Activated naive CD4-positive, alpha-beta T cell (primary cell): ENCODE results near the gene PAK4.
"Not testable (repeated sequence)": the region's sequence is repeated elsewhere in the genome, so short reads cannot be mapped to it uniquely, and the experiment has no call there.

Source experiments
- DNase-seq, 4 experiments: peaks; one replicate each; lab custom pipeline; 2025; lab: John Stamatoyannopoulos, UW

The PAK4 gene

DNA sequence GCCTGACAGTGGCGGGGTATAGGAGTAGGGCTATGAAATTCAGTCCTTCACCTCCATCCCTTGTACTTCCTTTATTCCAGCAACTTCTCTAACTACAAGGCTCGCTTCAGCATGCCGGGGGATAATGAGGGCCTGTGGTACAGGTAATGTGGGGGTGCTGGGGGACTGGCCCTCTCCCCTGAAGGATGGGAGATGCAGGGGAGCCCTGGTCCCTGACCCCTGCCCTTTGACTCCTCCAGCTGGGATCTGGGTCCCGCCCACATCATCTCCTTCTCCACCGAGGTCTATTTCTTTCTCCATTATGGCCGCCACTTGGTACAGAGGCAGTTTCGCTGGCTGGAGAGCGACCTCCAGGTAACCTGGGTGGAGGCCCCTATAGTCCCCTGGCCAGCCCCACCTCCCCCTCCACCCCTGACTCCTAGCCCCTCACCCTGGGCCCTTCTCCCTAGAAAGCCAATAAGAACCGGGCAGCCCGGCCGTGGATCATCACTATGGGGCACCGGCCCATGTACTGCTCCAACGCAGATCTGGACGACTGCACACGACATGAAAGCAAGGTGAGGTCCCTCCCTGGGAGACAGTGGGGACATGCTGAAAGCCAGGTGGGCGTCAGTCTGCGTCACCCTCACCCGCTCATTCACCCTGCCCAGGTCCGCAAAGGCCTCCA lies 25.0 kb upstream of the PAK4 start:
- no peak for DNase-seq

DNA sequence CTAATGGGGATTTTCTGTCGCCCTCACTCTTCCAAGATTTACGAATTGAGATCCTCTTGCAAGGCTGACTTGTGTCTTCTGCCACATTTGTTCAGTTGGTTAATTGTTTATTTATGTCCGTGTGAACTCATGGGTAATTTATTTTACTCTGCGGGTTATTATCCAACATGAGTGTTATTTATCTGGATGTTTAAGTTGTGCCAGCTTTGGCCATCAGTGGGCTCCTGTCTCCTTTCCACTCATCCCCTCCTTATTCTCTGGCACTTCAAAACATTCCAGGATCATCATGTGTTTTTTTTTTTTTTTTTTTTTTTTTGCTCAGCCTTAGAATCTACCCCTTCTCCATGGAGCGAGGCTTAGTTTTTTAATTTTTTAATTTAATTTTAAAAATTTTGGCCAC lies 22.4 kb upstream of the PAK4 start:
- no peak for DNase-seq

DNA sequence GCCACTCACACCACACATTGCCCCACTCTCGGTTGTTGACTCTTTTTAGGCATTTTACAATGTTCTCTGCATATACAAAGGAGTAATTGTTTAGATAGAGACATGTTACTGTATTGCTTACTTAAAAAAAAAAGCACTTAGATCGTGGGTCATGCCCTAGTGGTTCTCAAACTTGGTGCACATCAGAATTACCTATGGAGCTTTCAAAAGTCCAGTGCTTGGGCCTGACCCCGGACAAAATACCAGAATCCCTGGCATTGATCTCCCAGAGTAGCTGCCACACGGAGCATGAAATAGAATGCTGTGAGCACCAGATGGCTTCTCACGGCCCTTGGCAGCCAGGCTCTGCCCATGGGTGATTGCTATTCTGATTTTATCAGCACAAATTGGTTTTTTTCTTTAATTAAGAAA lies 21.4 kb upstream of the PAK4 start:
- no peak for DNase-seq

DNA sequence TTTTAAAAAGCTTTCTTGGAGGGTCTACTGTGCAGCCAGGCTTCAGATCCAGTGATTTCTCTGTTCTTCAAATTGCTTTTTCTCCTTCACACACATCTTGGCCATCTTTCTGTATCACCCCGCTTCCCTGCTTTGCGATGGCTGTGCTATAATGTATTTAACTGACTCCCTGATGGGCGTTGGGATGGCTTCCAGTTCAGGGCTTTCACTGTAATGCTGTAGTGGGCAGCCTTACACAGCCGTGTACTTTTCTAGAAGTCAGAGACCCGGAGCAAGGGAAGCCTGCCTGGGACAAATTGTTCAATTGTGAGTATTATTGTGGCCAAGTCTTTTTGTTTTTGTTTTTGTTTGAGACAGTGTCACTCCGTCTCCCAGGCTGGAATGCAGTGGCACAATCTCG lies 19.4 kb upstream of the PAK4 start:
- DNase-seq, result no peak

DNA sequence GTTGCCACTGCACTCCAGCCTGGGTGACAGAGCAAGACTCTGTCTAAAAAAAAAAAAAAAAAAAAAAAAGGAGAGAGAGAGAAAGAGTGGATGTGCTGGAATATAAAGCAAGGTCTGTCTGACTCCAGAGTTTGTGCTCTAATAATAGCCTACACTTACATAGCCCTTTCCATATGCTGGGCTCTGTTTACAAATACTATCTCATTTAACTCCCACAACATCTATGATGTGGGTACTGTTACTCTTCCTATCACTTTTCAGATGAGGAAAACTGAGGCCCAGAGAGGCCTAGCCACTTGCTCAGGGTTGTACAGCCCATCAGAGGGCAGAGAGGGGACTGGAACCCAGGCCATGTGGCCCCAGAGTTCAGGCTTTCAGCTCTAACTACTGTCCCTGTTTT lies 15.9 kb upstream of the PAK4 start:
- DNase-seq, result no peak

DNA sequence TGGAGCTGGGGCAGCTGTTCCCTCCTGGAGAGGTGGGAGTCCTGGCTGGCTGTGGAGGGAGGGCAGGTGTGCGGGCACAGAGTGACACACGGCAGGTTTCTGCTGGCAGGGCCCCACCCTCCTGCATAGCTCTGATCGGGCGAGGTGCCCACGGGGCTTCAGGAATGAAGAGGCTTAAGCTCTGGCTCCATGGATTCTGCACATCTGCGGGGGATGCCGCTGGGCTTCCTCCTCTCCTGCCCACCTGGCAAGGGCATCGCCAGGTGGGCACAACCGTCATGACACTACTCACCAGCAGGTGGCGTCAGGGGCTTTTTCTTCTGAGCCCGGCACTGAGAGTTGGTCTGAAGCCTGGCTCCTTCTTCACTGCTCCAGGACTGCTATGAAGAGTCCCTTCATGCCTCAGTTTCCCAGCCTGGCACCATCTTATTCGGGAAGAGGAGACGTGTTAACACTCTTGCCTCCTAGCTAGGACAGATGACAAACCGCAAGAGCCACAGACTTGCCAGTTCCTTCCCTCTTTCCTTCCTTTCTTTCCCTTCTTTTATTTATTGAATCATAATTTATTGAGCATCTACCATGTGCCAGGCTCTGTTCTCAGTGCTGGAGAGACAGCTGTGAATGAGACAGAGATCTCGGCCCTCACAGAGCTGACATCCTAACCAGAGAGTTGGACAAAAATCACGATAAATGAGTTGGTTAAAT lies 15.2 kb upstream of the PAK4 start:
- peak; percentile 37 to 67 (median 59) for DNase-seq

DNA sequence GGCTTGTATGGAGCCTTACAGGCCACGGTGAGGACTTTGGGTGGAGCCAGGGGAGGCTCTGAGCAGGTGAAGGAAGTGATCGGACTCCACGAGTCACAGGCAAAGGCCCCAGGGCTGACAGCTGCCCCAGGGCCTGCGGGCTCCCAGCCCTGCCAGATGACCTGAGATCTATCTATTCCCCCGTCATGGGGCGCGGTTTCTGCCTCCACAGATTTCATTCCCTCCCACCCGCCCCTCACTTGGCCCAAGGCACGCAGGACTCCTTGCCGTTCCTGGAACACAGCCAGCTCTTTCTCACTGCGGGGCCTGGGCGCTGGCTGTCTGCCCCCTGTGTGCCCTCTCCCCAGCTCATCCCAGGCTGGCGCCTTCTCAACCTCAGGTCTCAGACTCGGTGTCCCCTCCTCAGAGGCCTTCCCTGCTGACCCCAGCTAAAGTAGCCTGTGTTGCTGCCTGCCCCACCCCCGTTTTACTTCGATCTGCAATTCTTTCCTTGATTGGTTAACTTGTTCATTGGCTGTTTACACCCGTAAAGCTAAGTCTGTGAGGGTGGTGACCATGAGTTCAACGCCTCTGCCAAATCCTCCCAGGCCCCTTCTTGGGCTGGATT lies 13.9 kb upstream of the PAK4 start:
- no peak for DNase-seq

DNA sequence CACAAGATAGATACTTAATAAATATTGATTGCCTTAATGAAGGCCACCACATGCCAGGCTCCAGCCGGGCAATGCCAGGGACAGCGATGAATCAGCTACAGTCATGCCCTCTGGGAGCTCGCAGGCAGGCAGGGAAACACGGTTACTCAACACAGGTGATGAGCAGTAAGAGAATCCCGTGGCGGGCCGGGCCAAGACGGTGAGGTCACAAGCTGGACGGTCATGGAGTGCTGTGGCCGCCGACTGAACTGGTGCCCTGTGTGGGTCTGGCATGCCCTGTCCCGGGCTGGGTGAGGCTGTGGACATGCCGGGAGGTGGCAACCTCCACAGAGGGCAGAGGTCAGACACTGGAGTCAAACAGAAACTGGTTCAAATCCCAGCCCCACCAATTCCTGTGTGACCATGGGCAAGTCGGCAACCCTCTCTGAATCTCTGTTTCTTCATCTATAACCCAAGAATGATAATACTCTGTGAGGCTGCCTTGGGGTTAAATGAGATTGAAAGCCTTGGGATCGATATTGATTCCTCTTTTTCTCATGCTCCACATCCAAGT lies 13.2 kb upstream of the PAK4 start:
- DNase-seq, result no peak

DNA sequence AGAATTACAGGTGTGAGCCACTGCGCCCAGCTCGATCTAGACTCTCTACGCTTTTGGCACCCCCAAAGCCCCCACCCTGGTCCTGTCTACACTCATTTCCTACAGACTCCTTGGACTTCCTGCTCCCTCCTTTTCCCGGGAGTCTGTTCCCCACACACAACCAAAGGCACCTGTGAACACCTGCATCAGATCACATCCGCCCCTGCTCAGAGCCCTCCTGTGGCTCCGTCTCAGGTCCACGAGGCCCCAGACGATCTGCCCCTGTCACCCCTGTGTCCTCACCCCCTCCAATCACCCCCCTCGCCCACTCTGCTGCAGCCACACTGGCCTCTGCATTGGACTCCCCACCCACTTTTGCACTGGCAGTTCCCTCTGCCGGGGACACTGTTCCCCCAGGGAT lies 12.4 kb upstream of the PAK4 start:
- DNase-seq, result no peak

DNA sequence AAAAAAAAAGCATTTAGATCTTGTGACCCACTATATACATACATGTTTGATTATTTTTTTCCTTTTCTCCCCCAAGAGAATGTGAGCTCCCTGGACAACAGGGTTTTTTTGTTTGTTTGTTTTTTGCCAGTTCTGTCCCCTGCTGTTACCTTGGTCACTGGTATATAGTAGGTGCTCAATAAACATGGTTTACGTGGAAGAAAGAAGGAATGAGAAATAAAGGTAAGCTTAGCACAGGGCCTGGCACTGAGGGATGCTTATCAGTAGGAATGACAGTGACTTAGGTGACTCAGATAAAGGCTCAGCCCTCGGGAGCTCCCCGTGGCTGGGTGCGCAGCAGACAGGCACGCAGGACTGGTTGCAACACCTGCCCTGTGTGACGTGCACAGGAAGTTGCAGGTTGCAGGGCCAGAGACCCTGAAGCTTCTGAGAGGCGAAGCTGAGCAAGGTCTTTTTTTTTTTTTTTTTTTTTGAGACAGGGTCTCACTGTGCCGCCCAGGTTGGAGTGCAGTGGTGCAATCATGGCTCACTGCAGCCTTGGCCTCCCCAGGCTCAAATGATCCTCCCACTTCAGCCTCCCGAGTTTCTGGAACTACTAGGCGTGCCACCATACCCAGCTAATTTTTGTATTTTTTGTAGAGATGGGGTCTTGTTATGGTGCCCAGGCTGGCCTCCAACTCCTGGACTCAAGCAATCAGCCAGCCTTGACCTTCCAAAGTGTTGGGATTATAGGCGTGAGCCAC lies 10.3 kb upstream of the PAK4 start:
- no peak for DNase-seq

DNA sequence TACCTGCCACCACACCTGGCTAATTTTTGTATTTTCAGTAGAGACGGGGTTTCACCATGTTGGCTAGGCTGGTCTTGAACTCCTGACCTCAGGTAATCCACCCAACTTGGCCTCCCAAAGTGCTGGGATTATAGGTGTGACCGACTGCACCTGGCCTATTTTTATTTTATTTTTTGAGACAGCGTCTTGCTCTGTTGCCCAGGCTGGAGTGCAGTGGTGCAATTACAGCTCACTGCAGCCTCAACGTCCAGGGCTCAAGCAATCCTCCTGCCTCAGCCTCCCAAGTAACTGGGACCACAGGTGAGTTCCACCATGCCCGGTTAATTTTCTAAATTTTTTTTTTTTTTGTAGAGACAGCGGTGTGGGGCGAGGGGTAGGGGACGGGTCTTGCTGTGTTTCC lies 8.6 kb upstream of the PAK4 start:
- not testable (repeated sequence) for DNase-seq

DNA sequence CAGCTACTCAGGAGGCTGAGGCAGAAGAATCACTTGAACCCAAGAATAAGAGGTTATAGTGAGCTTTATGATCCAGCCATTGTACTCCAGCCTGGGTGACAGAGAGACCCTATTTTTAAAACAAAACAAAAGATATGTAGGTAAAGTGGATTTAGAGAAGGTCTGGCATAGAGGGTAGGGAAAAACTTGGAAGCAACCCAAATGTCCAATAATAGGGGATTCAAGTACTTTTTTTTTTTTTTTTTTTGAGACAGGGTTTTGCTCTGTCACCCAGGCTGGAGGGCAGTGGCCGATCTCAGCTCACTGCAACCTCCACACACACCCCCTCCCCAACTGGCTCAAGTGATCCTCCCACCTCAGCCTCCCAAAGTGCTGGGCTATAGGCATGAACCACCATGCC lies 5.8 kb upstream of the PAK4 start:
- no peak for DNase-seq

DNA sequence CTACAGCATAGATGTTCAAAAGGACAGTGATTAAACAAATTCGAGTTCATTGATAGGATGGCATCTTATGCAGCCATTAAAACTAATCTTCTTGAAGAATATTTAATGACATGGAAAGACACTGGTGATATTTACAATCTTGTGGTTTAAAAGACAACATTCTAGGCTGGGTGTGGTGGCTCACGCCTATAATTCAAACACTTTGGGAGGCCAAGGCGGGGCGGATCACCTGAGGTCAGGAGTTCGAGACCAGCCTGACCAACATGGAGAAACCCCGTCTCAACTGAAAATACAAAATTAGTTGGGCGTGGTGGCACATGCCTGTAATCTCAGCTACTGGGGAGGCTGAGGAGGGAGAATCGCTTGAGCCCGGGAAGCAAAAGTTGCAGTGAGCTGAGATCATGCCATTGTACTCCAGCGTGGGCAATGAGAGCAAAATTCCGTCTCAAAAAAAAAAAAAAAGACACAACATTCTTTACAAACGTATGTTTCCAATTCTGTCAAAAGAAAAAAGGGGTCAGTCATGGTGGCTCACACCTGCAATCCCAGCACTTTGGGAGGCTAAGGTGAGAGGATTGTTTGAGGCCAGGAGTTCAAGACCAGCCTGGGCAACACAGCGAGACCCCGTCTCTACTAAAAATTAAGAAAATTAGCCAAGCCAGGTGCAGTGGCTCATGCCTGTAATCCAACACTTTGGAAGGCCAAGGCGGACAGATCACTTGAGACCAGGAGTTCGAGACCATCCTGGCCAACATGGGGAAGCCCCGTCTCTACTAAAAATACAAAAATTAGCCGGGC lies 2.5 kb upstream of the PAK4 start:
- DNase-seq, result no peak

DNA sequence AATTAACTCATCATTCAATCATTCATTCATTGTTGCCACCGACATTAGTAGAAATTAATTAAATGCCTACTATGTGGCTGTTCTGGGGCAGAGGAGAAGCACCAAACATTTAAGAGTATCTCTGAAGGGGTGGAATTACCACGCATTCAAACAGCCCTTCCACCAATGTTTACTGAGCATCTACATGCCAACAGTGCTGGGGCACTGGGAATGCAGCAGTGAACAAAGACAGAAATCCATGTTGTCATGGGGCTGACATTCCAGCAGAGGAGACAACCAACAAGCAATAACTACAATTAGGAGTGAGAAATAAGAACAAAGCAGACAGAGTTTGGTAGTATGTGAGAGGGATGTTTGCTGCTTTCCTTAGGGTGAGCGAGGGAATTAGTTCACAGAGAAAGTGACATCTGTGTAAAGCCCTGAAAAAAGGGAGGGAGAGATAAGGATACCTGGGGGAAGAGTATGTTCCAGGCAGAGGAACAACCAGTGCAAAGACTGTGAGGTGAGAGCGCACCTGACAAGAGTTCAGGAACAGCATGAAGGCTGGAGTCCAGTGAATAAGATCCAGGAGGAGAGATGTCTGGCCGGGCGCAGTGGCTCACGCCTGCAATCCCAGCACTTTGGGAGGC lies 1.3 kb upstream of the PAK4 start:
- DNase-seq, result no peak

DNA sequence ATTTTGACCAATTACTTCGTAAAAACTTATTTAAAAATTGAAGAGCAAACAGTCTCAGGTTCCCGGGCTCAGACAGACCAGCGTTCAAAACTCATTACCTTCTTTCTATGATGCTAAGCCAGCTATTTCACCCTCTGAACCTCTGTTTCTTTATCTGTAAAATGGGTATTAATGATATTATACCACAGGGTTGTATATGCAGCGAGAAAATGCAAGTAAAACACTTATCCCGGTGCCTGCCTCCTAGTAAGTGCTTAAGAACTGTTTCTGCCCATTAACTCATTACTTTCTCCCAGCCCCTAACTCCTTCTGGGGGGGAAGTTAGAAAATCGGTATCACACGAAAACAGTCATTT lies 410 bp upstream of the PAK4 start:
- no peak for DNase-seq

DNA sequence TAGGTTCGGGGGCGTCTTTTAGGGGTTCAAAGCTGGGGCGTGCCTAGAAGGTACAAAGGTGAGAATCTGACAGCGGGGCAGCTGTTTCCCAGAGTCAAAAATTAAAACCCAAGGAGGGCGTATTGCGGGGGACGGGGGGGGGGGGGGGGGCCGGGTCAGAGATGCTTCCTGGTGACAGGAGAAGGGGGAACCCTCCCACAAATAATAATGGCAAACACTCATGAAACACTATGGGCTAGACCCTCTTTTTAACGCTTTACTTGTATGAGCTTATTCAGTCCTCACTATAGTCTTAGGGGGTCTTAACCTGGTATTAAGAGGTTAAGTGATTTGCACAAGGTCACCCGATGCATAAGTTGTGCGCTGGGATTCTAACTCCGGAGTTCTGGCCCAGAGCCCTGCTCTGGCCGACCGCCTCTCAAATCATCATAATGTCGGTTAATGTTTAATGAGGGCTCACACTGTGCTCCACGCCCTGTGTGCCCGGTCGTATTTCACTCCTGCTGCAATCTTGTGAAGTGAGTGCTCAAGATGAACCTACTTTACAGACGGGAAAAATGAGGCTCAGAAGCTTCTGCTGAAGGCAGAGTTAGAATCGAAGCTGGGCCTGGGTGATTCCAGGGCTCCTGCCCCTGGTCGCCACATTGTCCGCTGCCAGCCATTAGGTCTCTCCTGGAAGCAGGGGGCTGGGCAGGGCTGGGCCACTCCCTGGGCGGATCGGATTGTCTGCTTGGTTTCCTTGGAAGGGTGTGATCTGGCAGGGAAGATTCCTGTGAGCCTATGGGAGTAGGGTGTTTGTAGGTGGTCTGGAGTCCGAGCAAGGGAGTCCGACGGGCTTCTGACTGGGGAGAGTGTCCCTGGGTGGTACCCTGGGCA lies 964 bp downstream of the PAK4 start:
- no peak for DNase-seq

DNA sequence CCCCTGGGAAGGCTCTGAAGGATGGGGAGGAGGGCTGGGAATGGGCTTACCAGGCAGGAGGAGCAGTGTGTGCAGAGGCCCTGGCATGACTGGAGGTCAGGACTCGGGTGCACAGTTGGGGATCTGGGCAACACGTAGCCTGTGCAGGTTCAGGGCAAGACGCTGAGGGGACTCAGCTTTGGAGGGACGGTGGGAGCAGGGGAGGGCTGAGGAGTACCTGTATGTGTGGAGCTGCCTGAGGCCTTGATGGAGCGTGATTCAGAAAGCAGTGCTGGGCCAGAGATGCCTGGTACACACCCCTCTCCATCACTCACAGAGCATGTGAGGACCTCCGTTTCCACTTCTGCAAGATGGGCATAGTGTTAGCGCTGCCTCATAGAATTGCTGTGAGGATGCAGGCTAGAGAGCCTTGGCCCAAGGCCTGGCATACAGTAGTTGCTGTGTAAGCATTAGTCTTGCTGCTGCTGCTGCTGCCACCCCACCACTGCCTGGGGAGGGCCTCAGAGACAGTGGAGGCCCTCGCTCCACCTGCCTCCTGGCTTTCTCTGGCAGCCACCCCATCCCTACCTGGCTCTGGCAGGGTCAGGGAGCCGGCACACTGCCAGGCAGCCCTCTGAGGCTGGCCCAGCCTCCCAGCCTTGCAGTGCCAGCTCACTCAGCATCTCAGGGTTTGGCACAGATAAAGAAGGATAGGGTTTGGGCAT lies 2.4 kb downstream of the PAK4 start:
- DNase-seq, result no peak

DNA sequence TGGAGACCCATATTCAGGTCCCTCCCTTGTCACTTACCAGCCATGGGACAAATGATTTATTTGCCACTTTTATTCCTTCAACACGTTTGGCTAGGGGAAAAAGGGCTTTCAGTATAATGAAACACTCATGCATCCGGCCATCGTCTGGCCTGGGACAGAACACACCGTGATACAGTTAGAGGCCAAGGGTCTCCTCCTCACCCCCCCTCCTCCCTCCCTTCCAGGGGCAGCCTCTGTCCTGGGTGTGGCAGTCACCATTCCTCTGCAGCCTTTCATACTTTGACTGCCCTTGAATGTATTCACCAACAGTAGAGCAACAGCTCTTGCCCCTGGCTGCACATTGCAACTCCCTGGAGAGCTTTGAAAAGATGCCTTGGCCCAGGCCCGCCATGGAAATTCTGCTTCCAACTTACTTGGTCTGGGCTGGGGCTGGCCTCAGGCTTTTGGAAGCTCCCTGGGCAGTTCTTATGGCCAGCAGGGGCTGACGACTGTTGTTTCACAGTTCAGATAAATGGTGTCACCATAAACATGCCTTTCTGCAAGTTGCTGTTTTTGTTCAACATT lies 3.0 kb downstream of the PAK4 start:
- no peak for DNase-seq

DNA sequence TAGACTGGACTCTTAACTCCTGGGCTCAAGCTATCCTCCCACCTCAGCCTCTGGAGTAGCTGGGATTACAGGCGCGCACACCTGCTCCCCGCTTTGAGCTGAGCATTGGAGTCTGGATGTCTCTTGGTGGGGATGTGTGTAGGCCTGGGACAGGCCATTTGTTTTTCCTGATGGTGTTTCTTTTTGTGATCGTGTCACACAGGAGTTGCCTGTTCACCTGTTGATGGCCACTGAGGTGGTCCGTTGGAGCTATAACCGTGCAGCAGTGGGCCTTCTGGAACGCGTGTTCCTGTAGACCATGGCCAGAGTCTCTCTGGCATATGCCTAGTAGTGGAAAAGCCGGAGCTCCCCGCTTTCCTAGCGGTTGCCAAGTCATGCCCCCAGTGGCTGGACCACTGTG lies 3.5 kb downstream of the PAK4 start:
- DNase-seq, result no peak
